ENCODE results near the gene COPG1.

The COPG1 gene

DNA sequence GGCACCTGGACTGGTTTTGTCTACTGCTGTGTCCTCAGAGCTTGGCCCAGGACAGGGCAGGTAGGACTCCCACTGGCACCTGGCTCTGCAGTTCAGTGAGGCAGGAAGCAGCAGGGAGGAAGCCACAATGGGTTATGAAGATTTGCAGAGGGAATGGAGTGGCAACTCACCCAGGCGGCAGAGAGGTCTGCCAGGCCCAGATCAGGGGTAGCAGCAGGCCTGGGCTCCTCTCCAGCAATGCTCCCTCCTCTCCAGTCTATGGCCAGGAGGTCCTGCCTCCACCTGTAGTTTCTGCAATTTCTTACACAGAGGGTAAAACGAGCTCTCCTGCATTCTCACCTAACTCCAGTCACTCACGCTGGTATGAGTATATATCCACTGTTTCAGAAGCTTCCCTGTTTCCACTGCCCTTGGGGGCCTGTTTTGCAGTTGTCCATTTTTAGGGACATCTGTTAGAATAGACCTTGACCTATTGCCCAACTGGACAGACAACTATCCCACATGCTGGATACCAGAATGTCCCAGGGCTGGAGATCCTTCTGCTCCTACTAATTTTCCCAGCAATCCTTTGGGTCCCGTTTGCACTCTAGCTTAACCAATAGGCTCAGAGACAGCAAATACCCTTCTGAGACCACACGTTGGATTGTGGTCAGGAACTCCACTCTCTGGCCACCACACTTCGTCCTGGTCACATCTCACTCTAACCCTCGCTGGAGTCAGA, 64.4 kb downstream of the COPG1 start:
- peak; percentile 64 for DNase-seq (ENCODE audit: low read depth, low spot score)

DNA sequence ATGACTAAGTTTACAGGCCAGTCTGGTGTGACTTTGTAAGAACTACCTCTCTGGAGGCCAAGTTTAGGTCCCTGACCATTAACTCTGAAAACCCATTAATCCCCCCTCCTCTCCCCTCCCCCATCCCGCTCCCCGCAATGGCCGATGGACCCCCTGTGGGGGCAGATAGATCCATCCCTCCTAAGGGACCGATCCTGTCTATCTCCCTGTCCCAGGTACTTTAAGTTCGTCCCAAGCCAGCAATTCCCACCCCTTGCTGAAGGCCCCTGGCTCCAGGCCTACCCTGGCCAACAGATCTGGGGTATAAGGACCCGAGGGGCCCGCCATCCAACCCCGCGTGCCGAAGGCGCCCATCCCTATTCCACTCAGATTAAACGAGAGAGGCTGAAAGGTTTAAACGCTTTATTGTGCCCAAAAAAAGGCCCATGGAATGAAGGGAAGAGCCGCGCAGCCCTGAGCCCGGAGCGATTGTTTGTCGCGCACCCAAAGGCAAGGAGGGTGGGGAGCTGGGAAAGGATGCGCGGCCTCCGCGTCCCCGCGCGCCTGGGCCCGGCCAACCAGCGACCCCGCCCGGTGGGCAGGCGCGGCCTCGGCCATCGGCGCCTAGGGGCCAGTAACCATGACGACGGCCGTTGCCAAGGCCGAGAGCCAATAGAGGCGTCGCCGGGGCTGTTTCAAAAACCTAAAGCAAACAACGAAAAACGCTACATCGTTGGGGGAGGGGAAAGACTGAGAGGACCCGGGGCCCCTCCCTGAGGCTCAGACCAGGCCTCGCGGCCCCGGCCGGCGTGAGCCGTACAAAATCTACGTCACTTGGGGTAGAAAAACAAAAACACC, 65.2 kb downstream of the COPG1 start:
- peak; percentile 95 for DNase-seq (ENCODE audit: low read depth, low spot score)

DNA sequence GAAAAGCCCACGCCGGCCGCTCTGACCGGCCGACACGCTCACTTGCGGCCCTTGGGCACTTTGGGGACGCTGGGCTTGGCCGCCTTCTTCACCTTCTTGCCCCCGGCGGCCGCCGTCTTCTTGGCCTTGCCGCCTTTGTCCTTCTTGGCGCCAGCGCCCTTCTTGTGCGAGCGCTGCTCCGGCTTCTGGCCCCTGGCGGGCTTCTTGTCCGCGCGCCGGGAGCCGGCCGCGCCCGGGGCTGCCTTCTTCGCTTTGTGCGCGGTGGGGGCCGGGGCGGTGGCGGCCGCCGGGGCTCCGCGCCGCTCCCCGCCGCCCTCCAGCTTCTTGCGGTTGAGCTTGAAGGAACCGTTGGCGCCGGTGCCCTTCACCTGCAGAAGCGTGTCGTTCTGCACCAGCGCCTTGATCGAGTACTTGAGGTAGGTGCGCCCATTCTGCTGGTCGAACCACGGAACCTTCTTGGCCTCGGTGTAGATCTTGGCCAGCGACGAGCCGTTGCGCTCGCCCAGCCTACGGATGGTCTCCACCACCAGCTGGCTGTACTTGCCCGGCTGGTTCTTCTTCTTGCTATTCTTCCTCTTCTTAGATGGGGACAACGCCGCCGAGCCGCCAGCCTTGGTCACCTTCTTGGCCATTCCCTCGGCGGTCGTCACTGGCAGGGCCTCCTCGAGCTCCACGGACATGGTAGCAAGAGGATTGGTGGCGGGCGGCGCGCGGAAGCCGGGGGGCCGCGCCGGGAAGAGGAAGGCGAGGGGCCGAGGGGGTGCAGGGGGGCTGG, 66.0 kb downstream of the COPG1 start:
- peak; percentile 66 for DNase-seq (ENCODE audit: low read depth, low spot score)

DNA sequence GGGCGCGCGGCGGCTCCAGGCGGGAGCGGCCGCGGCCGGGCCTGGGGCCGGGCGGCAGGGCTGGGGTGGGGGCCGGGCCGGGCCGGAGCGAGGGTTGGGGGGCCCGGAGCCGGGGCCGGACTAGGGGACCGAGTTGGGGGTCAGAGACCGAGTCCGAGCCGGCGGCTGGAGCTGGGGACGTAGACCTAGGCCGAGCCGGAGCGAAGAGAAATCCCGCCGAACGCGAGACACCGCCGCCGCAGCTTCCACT, 66.5 kb downstream of the COPG1 start:
- no peak for DNase-seq (ENCODE audit: low read depth, low spot score)

DNA sequence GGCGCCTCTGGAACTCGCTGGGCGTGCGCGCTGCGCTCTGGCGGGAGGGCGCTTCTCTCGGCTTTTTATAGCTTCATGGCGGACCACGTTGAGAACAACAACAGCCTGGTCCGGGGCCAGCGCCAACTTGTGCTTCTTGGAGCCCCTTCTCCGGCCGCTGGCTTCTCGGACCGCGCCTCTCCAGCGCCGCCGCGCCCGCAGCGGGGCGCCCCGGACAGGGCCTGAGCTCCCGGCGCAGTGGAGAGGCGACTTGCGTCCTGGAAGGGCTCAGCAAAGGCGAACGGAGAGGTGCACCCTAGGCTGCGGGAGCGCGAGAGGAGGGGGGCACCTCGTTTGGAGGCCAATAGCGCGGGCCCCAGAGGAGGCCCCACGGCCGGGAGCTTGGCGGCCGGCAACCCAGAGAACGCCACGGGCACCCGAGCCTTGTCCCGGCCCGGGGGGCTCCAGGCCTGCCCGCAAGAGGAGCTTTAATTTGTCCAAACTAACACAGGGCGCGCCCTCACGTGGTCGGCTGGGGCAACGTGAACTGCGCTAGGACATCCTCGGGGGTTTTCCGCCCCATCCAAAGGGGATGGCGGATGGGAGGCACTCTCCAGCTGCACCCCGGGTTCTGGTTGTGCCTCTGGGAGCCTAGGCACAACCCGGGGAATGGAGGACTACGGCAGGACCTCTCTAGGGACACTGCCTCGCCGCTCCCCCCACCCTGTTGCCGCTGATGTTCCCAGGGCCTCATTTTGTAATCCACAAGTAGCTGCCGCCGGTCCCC, 67.0 kb downstream of the COPG1 start:
- peak; percentile 92 for DNase-seq (ENCODE audit: low read depth, low spot score)

DNA sequence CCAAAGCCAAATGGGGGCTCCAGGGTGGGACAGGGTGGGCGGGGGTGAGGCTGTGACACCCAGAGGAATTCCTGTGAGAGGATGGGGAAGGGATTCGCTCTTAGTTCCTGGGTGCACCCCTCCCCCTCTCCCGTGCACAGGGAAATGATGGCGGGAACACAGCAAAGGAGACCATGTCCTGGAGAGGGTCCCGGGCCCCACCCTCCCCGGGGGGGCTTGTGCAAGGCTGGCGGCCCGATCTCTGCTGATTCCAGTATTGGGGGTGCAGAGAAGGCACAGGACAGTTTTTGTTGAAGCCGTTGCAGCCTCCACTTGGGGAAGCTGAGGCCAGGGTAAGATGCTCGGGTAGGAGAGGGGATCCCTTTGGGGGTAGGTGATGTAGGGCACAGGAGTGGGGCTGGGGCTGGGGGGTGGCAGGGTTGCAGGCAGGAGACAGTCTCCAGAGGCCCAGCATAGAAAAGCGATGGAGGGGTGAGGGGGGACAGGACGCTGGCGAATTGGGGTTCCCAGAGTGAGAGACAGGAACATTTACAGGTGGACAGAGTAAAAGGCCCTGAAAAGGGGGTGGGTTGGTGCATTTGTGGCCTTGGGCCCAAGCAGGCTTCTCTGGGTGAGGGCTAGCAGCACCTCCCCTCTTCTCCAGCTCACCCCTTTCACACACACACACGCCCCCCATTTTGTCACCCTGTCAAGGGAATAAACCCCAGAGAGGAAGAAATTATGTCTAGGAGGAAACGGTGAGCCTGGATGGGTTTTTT, 67.8 kb downstream of the COPG1 start:
- DNase-seq (ENCODE audit: low read depth, low spot score) = no peak

- no peak for DNase-seq (ENCODE audit: low read depth, low spot score)
Observed at GRCh38 chr3:129317848-129318247, 68.4 kb downstream of the COPG1 start.

- DNase-seq (ENCODE audit: low read depth, low spot score) = no peak
Observed at GRCh38 chr3:129318921-129319320, 69.5 kb downstream of the COPG1 start.

DNA sequence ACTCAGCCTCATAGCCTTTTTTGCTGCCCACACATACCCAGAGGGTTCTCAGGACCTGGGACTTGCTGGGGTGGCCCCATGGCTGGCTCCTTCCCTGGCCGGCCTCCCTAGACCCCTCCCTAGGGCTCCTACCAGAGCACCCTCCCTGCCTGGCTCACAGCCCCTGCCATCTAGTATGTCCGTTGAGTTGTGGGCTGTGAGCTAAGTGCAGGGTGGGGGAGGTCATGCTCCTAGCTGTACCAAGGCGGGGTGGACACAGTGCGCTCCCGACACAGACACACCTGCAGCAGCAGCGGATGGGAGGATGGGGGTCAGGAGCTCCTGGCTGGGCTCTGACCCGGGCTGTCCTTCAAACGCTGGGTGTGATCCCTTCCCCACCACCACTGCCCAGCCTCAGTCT, 70.9 kb downstream of the COPG1 start:
- DNase-seq (ENCODE audit: low read depth, low spot score) = no peak

- no peak for DNase-seq (ENCODE audit: low read depth, low spot score)
Observed at GRCh38 chr3:129320825-129321487, 71.5 kb downstream of the COPG1 start.

DNA sequence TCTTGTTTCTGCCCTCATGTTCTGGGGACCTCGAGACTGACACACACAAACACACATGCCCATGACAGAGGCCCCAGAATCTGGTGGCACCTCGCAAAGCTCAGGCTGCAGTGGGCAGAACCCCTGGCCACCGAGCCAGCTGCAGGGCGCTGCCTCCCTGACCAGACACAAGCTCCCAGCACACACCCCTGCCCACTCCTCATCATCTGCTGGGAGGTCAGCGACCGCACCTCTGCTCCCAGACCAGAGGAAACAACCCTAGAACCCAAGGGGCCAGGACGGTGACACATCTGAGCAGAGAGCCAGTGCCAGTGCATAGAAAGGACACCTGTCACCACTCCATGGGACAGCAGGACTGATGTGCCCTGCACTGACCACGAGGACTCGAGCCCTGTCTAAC, 72.5 kb downstream of the COPG1 start:
- DNase-seq (ENCODE audit: low read depth, low spot score) = no peak

GRCh38 chr3:129323651-129324294, 74.4 kb downstream of the COPG1 start:
- no peak for DNase-seq (ENCODE audit: low read depth, low spot score)

DNA sequence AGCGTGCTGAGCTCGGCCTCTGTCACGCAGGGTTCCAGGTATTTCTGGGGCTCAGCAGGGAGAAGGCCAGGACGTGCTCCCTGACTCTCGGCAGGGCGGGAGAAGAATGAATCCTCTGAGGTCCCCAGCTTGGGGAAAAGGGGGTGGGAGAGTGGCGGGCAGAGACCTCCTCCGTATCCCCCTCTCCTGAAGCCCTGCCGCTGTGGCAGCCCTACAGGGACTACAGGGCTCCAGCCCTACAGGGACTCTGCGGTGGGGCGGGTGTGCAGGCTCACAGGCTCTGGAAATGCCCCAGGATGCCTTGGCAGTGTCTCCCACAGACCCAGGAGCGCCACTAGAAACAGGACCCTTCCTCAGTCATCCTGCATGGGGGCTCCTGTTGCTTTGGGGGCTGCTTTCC, 75.4 kb downstream of the COPG1 start:
- no peak for DNase-seq (ENCODE audit: low read depth, low spot score)

- no peak for DNase-seq (ENCODE audit: low read depth, low spot score)
Observed at GRCh38 chr3:129325383-129325782, 76.0 kb downstream of the COPG1 start.

GRCh38 chr3:129326138-129326537, 76.7 kb downstream of the COPG1 start:
- no peak for DNase-seq (ENCODE audit: low read depth, low spot score)

DNA sequence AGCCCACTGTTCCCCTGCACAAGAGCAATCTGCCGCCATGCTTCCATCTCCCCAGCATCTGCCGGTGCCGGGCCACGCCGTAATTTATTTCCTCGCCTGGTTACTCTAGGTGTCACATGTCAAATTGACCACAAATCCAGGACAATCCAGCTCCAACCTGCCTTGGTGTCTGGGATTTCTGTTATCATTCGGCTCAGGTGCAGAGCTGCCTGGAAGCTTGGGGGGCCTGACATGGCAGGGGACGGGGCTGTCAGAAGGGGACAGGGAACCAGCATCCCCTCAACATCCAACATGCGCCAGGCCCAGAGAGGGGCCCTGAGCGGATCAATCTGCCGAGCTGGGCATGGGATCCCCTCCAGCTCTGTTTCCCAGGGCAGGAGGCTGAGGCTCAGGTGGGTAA, 77.2 kb downstream of the COPG1 start:
- DNase-seq (ENCODE audit: low read depth, low spot score) = no peak

Measured in astrocyte of the hippocampus (primary cell).